Renal cortical epithelial cell (primary cell): Measurements from ENCODE around the gene TRO. TPM values are rescaled to one million over a fixed set of nuclear protein-coding genes. Genes with fewer than 3 reads are reported as not detected.

ENCODE experiments used
- DNase-seq: peaks from one replicate; pipeline ENCODE4 v3.0.0-alpha.2; 2011; ENCODE audit warnings: low read depth
- total RNA-seq: library from RNA; depleted of rRNA; stranded (reverse); fragments of >200 nt; gene quantifications from 2 replicates; pipeline ENCODE4 v1.2.3, GENCODE V29; 2014

Gene TRO
- 9.4 and 19.5 TPM in 2 replicates for total RNA-seq

- DNase-seq, result no peak
These were observed at the start of gene TRO for GRCh38 chrX:54920610-54921426. Gene TRO, plus strand, starts transcription at chrX:54920824. Its CDS starts 1,423 bp downstream, at chrX:54922247.

GRCh38 chrX:54885740-54886139 is 34.9 kb upstream of the TRO start:
- DNase-seq, result no peak

GRCh38 chrX:54891573-54891972 is 29.1 kb upstream of the TRO start:
- peak; percentile 19 for DNase-seq

GRCh38 chrX:54894159-54894558 is 26.5 kb upstream of the TRO start:
- DNase-seq, result no peak

- no peak for DNase-seq
These were observed 10.7 kb upstream of the TRO start for GRCh38 chrX:54909941-54910340.

GRCh38 chrX:54921427-54922021 is 900 bp downstream of the TRO start:
- peak; percentile 38 for DNase-seq

- no peak for DNase-seq
These were observed 1.9 kb downstream of the TRO start for GRCh38 chrX:54922547-54922946.

GRCh38 chrX:54923376-54923775 is 2.8 kb downstream of the TRO start:
- no peak for DNase-seq

GRCh38 chrX:54926978-54927377 is 6.4 kb downstream of the TRO start:
- DNase-seq, result no peak

- DNase-seq, result no peak
These were observed 8.3 kb downstream of the TRO start for GRCh38 chrX:54928876-54929275.

GRCh38 chrX:54930291-54931049 is 9.8 kb downstream of the TRO start:
- DNase-seq, result no peak

- DNase-seq, result no peak
These were observed 10.5 kb downstream of the TRO start for GRCh38 chrX:54931107-54931506.

GRCh38 chrX:54933150-54933826 is 12.7 kb downstream of the TRO start:
- DNase-seq, result no peak

GRCh38 chrX:54934058-54934457 is 13.4 kb downstream of the TRO start:
- DNase-seq, result no peak

GRCh38 chrX:54934890-54935289 is 14.3 kb downstream of the TRO start:
- DNase-seq, result no peak

GRCh38 chrX:54935306-54935705 is 14.7 kb downstream of the TRO start:
- no peak for DNase-seq

- DNase-seq, result no peak
These were observed 16.8 kb downstream of the TRO start for GRCh38 chrX:54937416-54937815.

- DNase-seq, result no peak
These were observed 24.2 kb downstream of the TRO start for GRCh38 chrX:54944816-54945215.

GRCh38 chrX:54945224-54945623 is 24.6 kb downstream of the TRO start:
- no peak for DNase-seq

- no peak for DNase-seq
These were observed 30.2 kb downstream of the TRO start for GRCh38 chrX:54950730-54951375.

GRCh38 chrX:54961750-54962149 is 41.1 kb downstream of the TRO start:
- DNase-seq, result no peak
